NCI-H187 (cell line): ENCODE results near the gene NR4A2.

Experiments
- DNase-seq, 2 experiments: peaks; one replicate each; lab custom pipeline; 2025; lab: John Stamatoyannopoulos, UW

The NR4A2 gene

GRCh38 chr2:156340377-156340776 lies 7.9 kb upstream of the NR4A2 start:
- DNase-seq, result no peak

- DNase-seq, result no peak
Measured at GRCh38 chr2:156339865-156340264, 7.3 kb upstream of the NR4A2 start.

GRCh38 chr2:156339110-156339847 lies 6.8 kb upstream of the NR4A2 start:
- no peak for DNase-seq

- DNase-seq, result no peak
Measured at GRCh38 chr2:156338578-156338977, 6.1 kb upstream of the NR4A2 start.

GRCh38 chr2:156334496-156335478 lies 2.3 kb upstream of the NR4A2 start:
- DNase-seq, result no peak

GRCh38 chr2:156333951-156334495 lies 1.5 kb upstream of the NR4A2 start:
- DNase-seq, result no peak

- no peak for DNase-seq
Measured at GRCh38 chr2:156333274-156333950, 891 bp upstream of the NR4A2 start.

GRCh38 chr2:156332284-156332533 lies 312 bp downstream of the NR4A2 start:
- no peak for DNase-seq

- no peak for DNase-seq
Measured at GRCh38 chr2:156331572-156332283, 793 bp downstream of the NR4A2 start.

- no peak for DNase-seq
Measured at GRCh38 chr2:156329927-156330726, 2.4 kb downstream of the NR4A2 start.

GRCh38 chr2:156329031-156329926 lies 3.2 kb downstream of the NR4A2 start:
- DNase-seq, result no peak

- no peak for DNase-seq
Measured at GRCh38 chr2:156327835-156328695, 4.5 kb downstream of the NR4A2 start.

GRCh38 chr2:156326526-156327095 lies 5.9 kb downstream of the NR4A2 start:
- no peak for DNase-seq

GRCh38 chr2:156325688-156326525 lies 6.6 kb downstream of the NR4A2 start:
- no peak for DNase-seq

GRCh38 chr2:156323754-156324153 lies 8.8 kb downstream of the NR4A2 start:
- DNase-seq, result no peak

GRCh38 chr2:156322686-156323231 lies 9.8 kb downstream of the NR4A2 start:
- no peak for DNase-seq

- no peak for DNase-seq
Measured at GRCh38 chr2:156322051-156322685, 10.4 kb downstream of the NR4A2 start.
